ENCODE measurements around the gene NETO2.
"Not testable (repeated sequence)": the region's sequence is repeated elsewhere in the genome, so short reads cannot be mapped to it uniquely, and the experiment has no call there.

The NETO2 gene

DNA sequence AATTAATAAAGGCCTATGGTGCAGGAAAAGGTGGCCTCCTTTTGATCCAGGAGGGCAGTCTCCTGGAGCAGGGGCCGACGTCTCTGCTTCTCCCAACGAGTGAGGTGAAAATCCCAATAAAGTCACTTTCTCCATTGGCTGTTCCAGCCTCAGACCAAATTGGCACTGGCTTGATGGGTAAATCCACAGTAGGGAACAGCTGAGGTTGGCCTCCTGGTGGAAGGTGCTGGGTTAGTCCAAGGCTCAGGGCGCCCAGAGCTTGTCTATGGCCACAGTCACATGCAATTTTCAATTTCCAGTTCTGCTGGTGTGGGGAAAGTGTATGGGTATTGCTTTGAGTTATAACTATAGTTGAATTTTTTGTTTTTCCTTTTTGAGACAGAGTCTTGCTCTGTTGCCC lies 79.0 kb downstream of the NETO2 start:
- no peak for DNase-seq

GRCh38 chr16:47063011-47063724 lies 80.6 kb downstream of the NETO2 start:
- DNase-seq = no peak

- no peak for DNase-seq
Measured at GRCh38 chr16:47061204-47061603, 82.5 kb downstream of the NETO2 start.

- DNase-seq = no peak
Measured at GRCh38 chr16:47060596-47060995, 83.1 kb downstream of the NETO2 start.

GRCh38 chr16:47059991-47060390 lies 83.8 kb downstream of the NETO2 start:
- DNase-seq = no peak

DNA sequence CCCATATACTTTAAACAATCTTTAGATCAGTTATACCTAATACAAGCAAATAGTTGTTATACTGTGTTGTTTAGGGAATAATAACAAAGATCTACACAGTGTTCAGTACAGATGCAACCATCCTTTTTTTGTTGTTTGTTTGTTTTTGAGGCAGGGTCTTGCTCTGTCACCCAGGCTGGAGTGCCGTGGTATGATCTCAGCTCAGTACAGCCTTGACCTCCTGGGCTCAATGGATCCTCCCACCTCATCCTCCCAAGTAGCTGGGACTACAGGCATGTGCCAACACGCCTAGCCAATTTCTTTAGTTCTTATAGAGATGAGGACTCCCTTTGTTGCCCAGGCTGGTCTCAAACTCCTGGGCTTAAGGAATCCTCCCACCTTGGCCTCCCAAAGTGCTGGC lies 84.6 kb downstream of the NETO2 start:
- DNase-seq = not testable (repeated sequence)

GRCh38 chr16:47058295-47059086 lies 85.3 kb downstream of the NETO2 start:
- DNase-seq = peak in 1 of 2 experiments; percentile 24

- DNase-seq = no peak
Measured at GRCh38 chr16:47057630-47057993, 86.1 kb downstream of the NETO2 start.

DNA sequence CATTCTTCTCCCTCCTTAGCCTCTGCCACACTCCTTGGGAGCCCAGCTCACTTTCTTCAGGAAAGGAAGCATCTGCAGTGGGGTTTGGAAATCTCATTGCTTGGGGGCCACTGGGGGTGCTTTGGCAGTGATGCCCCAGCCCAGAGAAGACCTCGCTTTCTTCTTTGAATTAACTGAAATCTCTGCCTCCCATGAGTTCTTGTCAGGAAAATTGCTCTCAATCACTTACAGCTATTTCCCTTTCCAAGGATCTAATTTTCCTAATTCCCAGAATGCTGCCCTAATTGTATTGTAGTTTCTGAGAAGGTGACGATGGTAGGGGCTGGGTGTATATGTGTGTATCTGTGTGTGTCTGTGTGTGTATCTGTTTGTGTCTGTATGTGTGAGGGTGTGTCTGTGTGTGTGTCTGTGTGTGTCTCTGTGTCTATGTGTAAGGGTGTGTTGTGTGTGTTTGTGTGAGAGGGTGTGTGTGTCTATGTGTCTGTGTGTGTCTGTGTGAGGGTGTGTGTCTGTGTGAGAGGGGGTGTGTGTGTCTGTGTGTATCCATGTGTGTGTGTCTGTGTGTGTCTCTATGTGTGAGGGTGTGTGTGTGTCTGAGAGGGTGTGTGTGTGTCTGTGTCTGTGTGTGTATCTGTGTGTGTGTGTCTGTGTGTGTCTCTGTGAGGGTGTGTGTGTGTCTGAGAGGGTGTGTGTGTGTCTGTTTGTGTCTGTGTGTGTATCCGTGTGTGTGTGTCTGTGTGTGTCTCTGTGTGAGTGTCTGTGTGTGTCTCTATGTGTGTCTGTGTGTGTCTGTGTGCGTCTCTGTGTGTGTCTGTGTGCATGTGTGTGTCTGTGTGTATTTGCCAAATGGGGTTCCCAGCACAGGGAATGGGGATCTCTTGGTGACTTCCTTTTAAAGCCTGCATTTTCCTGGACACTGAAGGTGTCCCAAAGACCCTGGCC lies 86.8 kb downstream of the NETO2 start:
- DNase-seq = no peak

- not testable (repeated sequence) for DNase-seq
Measured at GRCh38 chr16:47056061-47056460, 87.7 kb downstream of the NETO2 start.

GRCh38 chr16:47055136-47055885 lies 88.4 kb downstream of the NETO2 start:
- DNase-seq = no peak

DNA sequence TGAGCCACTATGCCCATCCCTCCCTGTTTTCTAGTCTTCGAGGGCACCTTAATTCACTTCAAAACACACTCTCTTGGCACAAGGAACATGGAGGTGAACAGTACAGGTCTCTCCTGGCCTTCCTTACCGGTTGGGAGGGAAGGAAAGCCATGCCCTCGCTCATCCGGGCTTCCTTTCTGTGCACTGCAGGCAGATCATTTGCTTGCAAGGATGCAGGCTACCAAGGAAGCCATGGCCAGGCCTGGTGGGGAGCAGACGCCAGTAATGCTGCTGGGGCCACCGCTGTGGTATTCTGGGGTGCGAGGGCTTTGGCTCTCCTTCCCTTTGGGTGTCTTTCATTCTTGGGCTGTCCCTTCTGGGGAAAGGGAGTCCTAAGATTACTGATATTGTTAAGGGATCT lies 89.4 kb downstream of the NETO2 start:
- DNase-seq = no peak

GRCh38 chr16:47053895-47054294 lies 89.8 kb downstream of the NETO2 start:
- DNase-seq = no peak

DNA sequence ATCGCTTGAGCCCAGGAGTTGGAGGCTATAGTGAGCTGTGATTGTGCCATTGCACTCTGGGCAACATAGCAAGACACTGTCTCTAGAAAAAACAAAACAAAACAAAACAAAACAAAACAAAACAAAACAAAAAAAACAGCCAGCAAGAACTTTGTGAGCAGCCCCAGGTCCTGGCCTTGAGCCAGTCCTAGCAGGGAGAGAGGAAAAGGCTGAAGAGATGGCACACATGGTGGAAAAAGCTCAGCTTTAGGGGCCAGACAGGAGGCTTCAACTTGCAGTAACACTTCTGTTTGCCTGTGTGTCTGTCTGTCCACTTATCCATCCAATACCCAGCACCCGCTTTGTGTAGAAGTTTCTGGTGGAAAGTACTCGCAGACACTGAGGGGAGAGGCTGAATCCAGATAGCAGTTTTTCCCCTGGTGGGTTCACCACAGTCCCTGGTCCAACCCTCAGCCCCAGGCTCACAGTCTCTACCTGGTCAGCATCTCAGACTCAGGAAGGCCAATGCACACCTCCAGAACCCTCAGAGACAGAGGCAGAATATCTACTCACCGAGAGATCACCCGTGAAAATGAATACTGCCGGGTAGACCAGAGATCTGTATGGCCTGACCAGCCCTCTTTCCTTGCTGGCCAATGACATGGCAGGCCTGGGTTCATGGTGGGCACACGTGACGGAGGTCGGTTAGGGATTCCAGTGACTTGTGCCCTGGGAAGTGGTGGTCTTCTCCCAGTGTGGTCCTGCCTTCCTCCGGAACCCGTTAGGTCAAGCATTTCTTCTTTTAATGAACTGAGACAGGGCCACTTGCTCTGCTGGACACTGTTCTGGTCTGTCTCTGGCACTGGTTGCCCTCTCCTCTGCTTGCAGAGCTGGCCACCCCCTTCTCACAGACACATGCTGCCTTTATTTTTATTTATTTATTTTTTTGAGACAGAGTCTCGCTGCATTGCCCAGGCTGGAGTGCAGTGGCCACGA lies 90.8 kb downstream of the NETO2 start:
- DNase-seq = no peak

DNA sequence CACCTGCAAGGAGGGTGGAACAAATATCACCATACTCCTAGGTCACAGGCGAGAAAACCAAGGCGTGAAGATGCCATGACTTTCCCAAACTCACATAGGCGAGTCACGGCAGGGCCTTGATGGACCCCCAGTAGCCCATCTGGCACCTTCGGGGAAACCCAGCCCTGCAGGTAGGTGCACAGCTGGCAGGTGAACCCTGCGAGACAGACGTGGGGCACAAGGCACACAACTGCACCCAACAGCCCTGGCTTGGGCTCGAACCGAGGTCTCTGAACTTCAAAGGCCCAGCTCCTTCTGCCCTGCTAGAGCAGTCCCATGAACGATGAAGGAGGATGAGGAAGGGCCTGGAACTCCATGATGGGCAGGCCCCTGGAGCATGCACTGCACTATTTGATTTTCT lies 92.7 kb downstream of the NETO2 start:
- no peak for DNase-seq

- no peak for DNase-seq
Measured at GRCh38 chr16:47049901-47050583, 93.7 kb downstream of the NETO2 start.

DNA sequence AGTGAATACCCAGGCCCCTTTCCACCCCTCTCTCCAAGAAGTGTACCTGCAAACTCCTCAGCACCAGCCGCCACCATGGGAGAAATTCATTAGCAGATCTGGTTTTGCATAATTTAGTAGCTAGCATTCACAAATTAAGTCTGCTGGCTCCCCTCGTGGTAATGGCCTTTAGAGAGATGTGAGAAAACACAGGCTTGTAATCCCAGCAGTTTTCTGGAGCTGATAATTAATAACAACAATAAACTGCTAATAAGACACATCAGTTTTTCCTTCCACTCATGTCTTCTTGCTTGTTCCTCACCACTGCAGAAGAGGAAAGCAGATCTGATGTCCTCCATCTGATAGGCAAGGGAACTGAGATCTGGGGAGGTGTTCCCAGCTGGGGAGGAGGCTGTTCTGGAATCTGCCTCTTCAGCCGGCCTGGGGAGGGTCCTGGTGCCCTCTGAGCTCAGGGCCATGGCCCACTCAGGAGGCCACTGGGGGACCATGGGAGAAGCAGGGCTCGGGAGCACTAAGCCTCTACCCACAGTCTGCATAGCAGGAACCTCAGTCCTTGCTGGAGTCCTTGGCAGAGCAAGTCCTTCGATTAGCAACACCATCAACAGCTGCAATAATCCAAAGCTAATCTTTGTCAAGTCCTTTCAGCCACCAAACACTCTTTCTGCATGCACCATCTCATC lies 96.1 kb downstream of the NETO2 start:
- no peak for DNase-seq

DNA sequence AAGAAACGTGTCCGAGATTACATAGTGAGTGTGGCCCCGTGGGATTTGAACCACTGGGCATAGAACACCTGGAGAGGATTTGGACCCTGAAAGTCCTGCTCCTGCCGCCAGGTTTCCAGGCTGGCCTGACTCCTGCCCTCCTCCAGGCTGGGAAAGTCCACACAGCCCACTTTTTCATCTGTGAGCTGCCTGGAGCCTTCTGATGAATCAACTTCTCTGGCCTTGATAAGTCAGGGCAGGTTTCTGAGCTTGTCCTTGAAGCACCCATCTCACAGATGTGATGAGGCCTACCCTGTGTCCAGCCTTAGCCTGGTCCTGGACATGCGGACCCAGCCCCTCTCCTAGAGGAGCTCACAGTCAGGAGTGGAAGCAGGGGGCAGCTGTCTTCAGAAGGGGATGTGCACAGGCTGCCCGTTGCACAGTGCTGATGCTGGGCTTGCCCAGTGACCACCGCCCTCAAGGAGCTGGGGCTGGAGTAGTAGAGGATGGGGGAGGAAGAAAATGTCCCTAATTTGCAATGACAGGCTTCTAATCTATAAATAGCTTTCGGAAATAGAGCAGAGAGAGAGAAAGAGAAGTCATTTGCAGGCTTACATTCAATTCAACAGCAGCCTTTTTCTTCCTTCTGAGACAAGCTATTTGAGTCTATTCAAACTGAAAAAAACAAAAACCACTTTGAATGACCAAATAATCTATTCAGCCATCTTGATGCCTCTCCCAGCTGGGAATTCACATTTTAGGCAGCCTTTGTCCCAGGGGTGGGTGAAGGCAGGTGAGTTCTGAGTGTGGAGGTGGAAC lies 96.8 kb downstream of the NETO2 start:
- no peak for DNase-seq

DNA sequence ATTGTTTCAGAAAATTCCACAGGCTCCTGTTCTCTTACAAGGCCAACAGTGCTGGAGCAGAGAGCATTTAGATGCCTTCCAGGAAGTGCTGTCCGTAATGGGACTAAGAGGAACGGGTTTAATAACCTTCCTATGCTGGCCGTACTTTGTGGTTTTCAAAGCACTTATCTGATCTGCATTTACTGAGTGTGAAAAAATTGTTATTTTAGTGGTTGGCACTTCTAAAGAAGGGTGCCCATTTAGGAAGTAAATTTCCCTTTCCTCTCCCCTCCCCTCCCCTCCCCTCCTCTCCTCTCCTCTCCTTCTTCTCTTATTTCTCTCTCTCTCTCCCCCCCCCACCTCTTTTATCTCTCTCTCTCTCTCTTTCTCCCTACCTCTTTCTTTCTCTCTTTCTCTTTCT lies 98.3 kb downstream of the NETO2 start:
- DNase-seq = no peak

Measured in NCI-H2081 (cell line).